ENCODE results near the gene WNT5B. TPM values are rescaled to one million over a fixed set of nuclear protein-coding genes. Genes with fewer than 3 reads are reported as not detected.

Gene WNT5B
- total RNA-seq, 1 donor from 2014 or later: 30.7 TPM

DNA sequence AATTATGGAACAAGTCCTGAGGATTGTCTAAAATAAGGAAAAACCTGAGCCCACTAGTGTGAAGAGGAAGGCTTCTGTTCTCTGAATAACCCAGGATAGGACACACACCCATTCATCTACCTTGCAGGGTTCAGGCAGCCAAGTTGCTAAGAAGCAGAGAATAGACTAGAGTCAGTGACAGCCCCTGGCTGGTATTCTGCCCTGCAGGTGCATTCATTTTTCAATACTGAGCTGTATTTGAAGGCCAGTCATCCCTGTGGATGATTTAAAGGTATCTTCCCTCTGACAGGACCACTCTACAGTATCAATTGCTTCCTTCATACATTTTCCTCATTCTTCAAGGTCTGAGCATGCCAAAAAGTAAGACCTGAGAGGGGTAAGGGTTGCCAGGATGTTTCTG lies 22.9 kb downstream of the WNT5B start:
- no peak for DNase-seq

- DNase-seq: no peak
These were observed 26.3 kb downstream of the WNT5B start for GRCh38 chr12:1655225-1655788.

GRCh38 chr12:1656902-1657301 lies 27.9 kb downstream of the WNT5B start:
- no peak for DNase-seq

DNA sequence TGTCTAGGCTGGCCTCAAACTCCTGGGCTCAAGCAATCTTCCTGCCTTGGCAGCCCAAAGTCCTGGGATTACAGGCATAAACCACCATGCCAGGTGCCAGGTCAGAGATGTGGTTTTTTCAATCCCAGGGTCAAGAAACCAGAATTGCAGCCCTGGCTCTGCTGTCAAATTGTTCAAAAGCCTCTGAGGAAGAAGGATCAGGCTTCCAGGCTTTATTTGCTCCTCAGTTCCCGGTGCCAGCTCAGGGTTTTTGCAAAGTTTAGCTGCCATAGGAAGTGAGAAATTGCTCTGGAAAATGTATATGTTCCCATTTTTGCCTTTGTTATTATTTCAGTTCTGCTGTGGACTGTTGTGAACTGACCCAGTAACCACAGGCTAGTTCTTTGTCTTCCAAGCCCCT lies 28.7 kb downstream of the WNT5B start:
- no peak for DNase-seq

DNA sequence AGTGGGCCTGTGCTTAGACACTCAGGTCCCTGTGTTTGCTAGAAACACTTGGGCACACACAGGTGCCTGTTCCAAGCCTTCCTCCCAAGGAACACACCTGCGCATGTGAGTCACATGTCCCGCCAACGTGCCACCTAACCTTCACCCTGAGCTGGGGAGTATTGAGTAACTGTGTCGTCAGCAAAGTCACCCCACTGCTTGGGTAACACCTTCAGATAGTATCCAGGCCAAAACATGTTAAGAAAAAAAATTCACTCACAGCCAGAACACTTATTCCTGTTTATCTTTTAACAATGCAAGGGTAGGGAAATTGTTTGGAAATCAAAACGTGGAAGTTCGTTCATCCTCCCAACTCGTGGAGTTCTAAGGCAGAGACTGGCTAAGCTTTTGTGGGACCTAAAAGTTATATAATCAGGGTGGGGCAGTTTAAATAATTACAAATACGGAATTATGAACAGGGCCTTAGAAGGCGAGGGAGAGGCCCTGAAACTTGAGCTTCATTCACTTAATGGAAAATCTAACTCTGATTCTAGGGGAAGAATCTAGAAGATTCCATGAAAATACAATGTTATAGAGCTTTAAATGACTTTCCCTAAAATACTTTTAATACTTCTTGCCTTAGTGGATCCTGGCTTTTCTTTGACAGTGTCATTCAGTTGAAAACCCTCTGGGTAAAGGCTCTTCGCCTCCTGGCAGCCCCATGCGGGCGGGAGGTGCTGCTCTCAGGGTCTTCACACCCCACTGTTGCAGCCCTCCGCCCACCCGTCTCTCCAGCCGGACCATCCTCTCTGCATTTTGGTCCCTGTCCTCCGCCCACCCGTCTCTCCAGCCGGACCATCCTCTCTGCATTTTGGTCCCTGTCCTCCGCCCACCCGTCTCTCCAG lies 31.5 kb downstream of the WNT5B start:
- no peak for DNase-seq

GRCh38 chr12:1661553-1662335 lies 32.7 kb downstream of the WNT5B start:
- DNase-seq: peak; percentile 96

GRCh38 chr12:1662761-1663439 lies 33.9 kb downstream of the WNT5B start:
- no peak for DNase-seq

DNA sequence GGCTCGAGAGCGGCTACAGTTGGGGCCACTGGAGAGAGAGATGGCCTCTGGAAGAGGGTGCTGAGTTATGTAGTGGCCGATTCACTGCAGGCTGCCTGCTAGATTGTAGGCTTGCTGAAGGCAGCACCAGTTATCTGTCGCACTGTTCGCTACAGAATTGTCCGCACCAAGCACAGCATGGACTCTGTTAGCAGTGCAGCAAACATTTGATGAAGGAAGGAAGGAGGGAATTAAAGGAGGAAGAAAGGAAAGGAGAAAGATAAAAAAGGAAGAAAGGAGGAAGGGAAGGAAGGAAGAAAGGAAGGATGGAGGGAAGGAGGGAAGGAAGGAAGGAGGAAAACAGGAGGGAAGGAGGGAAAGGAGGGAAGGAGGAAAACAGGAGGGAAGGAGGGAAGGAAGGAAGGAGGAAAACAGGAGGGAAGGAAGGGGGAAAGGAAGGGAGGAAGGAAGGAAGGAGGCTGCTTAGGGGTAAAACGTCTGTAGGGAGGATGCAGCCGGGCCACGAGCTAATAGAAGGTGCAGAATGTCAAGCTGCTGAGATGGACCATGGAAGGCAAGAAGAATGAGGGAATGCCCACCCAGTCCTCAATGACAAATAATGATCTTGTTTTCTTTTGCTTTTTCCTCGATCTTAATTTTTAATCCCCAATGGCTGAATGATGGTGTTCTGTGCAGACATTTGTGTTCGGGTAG lies 34.6 kb downstream of the WNT5B start:
- no peak for DNase-seq

- no peak for DNase-seq
These were observed 36.3 kb downstream of the WNT5B start for GRCh38 chr12:1665366-1665765.

GRCh38 chr12:1666215-1666614 lies 37.2 kb downstream of the WNT5B start:
- DNase-seq: no peak

DNA sequence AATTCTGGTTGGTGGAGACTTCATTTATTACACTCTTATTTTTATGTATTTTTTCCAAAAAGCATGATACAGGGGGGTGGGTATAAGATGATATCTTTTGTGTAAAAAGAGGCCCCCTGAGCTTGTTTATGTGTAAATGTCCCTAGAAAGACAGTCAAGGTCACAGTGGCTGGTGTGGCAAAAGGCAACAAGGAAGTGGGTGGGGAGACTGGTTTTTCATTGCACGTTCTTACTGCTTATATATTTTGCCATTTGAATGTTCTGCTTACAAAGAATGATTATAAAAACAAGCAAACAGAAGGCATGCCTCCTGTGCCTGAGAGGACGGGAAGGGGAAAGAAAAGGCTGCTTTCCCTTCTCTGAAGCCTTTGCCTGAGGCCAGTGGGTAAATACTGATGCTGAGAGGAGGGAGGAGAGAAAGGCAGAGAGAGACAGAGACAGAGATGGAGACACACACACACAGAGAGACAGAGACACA lies 37.7 kb downstream of the WNT5B start:
- DNase-seq: no peak

DNA sequence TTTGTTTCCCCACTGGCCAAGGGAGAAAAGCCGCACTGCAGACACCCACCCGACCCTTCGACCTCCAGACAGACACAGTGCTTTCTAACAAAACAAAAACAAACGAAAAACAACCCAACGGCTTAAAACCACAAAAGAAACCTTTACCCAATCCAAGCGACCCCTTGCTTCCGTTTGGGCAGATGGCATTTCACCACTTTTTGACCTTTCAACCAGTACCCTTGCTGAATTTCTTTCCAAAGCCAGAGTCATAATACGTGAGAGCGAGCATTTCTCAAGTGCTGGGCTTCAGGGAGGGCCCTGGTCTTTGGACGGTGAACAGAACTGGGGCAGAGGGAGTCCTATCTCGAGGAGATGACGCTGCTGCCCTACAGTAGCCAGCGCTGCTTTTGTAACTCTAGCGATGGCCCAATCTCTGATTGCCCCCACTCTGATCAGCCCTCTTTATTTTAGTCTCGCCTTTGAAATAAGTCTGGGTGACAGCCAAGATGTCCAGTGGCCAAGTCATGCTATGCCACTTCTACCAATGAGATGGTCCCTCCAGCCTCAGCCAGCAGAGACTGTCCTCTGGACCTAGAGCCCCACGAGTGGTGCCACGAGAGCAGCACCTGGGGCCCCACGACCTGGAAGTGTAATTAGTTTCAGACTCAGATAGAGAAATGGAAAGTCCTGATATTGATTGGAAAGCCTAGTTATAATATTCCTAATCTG lies 40.0 kb downstream of the WNT5B start:
- no peak for DNase-seq

- no peak for DNase-seq
These were observed 41.6 kb downstream of the WNT5B start for GRCh38 chr12:1670358-1671268.

DNA sequence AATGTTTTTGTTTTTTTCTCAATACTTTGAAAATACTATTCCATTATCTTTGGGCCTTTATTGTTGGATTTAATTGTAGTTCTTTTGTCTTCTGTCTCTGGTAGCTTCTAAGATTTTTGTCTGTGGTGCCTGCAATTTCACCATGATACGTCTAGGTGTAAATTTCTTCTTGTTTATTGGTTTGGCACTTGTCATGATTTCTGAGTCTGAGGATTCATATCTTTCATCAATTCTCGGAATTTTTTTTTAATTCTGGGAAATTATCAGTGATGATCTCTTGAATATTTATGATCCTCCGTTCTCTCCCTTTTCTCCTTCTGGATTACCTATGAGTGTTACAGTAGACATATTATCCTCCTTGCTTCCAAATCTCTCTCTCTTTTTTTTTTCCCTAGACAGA lies 47.0 kb downstream of the WNT5B start:
- no peak for DNase-seq

DNA sequence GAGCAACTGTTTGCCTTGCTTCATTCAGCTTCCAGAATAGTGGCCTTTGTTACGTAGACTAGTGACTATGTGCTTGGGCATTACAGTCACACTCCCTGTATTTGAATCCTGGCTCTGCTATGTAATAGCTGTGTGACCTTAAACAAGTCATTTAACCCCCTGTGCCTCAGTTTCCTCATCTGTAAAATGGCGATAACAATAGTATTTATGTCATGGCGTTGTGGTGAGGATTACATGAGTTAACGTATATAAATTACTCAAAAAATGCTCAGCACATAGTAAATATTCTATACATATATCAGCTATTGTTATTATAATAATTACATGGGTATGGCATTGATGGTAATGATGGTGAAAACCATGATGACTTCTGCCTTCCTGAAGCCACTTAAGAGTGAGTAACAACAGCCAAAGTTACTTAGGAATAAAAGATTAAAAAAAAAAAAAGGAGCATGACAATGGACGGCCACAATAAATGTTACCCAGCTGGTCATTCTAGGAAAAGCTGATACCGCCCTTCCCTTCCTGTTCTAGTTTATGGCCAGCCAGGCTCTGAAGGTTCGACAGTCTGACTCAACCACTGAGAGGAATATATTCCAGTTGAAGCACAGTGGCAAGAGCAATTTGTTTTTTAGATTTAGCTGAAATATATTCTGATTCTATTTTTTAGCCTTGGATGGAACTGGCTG lies 51.9 kb downstream of the WNT5B start:
- DNase-seq: no peak

- DNase-seq: no peak
These were observed 52.4 kb downstream of the WNT5B start for GRCh38 chr12:1681493-1681807.

DNA sequence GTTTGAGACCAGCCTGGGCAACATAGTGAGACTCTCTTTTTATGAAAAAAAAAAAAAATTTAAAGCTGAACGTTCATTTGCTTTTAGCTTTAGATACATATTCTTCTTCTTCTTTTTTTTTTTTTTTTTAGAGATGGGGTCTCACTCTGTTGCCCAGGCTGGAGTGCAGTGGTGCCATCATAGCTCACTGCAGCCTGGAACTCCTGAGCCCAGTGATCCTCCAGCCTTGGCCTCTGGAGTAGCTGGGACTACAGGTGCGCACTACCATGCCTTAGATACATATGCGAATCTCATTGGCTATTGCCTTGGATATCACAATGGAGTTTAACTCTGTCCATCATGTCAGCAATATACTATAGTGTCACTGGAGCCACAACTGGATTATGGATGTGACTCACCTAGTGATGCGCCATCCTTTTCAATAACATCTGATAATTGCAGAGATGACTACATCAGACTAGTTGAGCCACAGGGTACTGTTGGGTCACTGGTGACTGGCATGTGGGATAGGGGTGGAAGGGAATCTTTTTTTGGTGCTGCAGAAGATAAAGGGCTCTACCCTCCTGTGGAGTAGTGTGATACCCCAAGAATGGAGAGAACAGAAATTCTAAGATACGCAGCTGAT lies 59.2 kb downstream of the WNT5B start:
- no peak for DNase-seq

DNA sequence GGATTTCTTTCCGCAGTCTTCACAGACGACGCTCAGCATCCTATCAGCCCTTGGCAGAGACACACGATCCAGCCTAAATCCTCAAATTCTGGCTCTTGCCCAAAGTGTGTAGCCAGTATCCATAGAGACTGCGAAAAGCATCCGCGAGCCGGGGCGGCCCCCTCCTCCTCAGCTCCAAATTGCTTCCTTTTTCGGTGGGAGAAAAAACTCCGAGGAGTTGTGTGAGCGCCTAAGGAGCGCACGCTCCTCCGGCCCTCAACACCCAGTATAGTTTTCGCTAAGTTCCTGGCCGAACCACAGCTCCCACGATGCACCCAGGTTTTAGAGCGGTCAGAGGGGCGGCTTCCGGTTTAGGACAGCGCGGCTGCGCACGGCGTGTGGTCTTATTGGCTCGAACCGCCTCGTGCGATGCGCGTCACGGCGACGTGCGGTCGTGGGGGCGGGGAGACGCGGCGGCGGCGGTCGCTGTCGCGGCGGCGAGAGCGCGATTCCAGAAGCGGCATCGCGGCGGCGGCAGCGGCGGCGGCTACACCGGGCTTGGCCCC lies 61.6 kb downstream of the WNT5B start, which contains the start of gene ADIPOR2:
Gene ADIPOR2 (plus strand): TSS at position 493 of the 545 bp plus-strand sequence. CDS start 63,274 bp downstream, outside the sequence.
- peak; percentile 89 for DNase-seq

Data from occipital lobe (tissue), 2 donors.